SK-N-SH (cell line): ENCODE measurements around the gene UVRAG. TPM values are rescaled to one million over a fixed set of nuclear protein-coding genes. Genes with fewer than 3 reads are reported as not detected.

Experiments
- CTCF ChIA-PET: fragments of 300-600, 350-600 bp; formaldehyde crosslinking; extraction: SDS; loops from one replicate; lab custom pipeline; 2021; lab: Yijun Ruan, JAX
- POLR2A ChIA-PET: fragments of 350-600 bp; sonication (Branson Sonifier 250); formaldehyde crosslinking; extraction: SDS; loops from one replicate; lab custom pipeline; 2020; ENCODE audit warnings: antibody characterized with exemption, inconsistent platforms; lab: Yijun Ruan, JAX
- DNase-seq: peaks from one replicate; pipeline ENCODE4 v3.0.0; 2012
- H2AFZ ChIP-seq: fragments of 200-600 bp; sonication (generic); 2 replicates; pipeline ENCODE4 v1.8.1; 2016; ENCODE audit warnings: antibody characterized with exemption, mild to moderate bottlenecking, low read depth
- H3F3A ChIP-seq: fragments of 200-600 bp; sonication (generic); replicated peaks from 2 replicates; pipeline ENCODE3; 2016; ENCODE audit warnings: antibody characterized with exemption, mild to moderate bottlenecking; ENCODE audit not compliant: insufficient read depth
- H3K27ac ChIP-seq, 2 experiments: fragments of 200-500 bp in 1 of 2; fragments of 200-600 bp in 1 of 2; sonication (Bioruptor generic) in 1 of 2; sonication (generic), shearing (Covaris generic) in 1 of 2; 2 replicates each; pipeline versions ENCODE4 v1.5.1 to v1.6.1; 2014 to 2016; ENCODE audit warnings: low read depth in 2 of 2, inconsistent platforms in 1 of 2, low read length in 1 of 2, mild to moderate bottlenecking in 1 of 2, mixed read lengths in 1 of 2
- H3K27me3 ChIP-seq: fragments of 200-600 bp; sonication (generic), shearing (Covaris generic); 2 replicates; pipeline ENCODE4 v1.6.1; 2016; ENCODE audit warnings: mixed run types; ENCODE audit not compliant: insufficient read depth
- H3K36me3 ChIP-seq, 2 experiments: fragments of 200-500 bp in 1 of 2; fragments of 200-600 bp in 1 of 2; sonication (Bioruptor generic) in 1 of 2; sonication (generic) in 1 of 2; replicated peaks in 1 of 2; 2 replicates each; pipeline versions ENCODE3 to v1.5.1; 2014 to 2016; ENCODE audit warnings: low read length in 1 of 2, mild to moderate bottlenecking in 1 of 2; ENCODE audit not compliant: insufficient read depth in 2 of 2, control insufficient read depth in 1 of 2
- H3K4me1 ChIP-seq, 2 experiments: fragments of 200-500 bp in 1 of 2; fragments of 200-600 bp in 1 of 2; sonication (Bioruptor generic) in 1 of 2; sonication (generic), shearing (Covaris generic) in 1 of 2; 2 replicates each; pipeline versions ENCODE4 v1.5.1 to v1.6.1; 2014 to 2016; ENCODE audit warnings: low read depth in 1 of 2, low read length in 1 of 2, mixed run types in 1 of 2; ENCODE audit not compliant: insufficient read depth in 2 of 2, control insufficient read depth in 1 of 2
- H3K4me2 ChIP-seq: fragments of 200-600 bp; sonication (generic), shearing (Covaris generic); 2 replicates; pipeline ENCODE4 v1.6.1; 2017; ENCODE audit warnings: mixed run types
- H3K4me3 ChIP-seq, 2 experiments: fragments of 200-500 bp in 1 of 2; fragments of 200-600 bp in 1 of 2; sonication (Bioruptor generic) in 1 of 2; sonication (generic), shearing (Covaris generic) in 1 of 2; 2 replicates each; pipeline versions ENCODE4 v1.5.1 to v1.8.1; 2014 to 2016; ENCODE audit warnings: low read depth in 2 of 2, inconsistent platforms in 1 of 2, low read length in 1 of 2, mild to moderate bottlenecking in 1 of 2, mixed read lengths in 1 of 2, moderate library complexity in 1 of 2
- H3K79me2 ChIP-seq: fragments of 200-600 bp; sonication (generic); 2 replicates; pipeline ENCODE4 v1.8.1; 2017; ENCODE audit warnings: mild to moderate bottlenecking; ENCODE audit not compliant: insufficient read depth
- H3K9ac ChIP-seq: fragments of 200-600 bp; sonication (generic); 2 replicates; pipeline ENCODE4 v1.6.1; 2017; ENCODE audit warnings: mixed run types
- H3K9me2 ChIP-seq: fragments of 200-600 bp; sonication (generic); 2 replicates; pipeline ENCODE4 v1.6.1; 2017; ENCODE audit warnings: mixed run types
- H3K9me3 ChIP-seq: fragments of 200-600 bp; sonication (generic); 2 replicates; pipeline ENCODE4 v1.6.1; 2017; ENCODE audit warnings: mixed run types, mild to moderate bottlenecking, moderate library complexity
- H4K20me1 ChIP-seq: fragments of 200-600 bp; sonication (generic); 2 replicates; pipeline ENCODE4 v1.6.1; 2017; ENCODE audit warnings: mild to moderate bottlenecking, mixed run types; ENCODE audit not compliant: insufficient read depth
- CHD2 ChIP-seq: fragments of 150-350 bp; IDR thresholded peaks from 2 replicates; pipeline ENCODE4 v1.6.1; 2018; ENCODE audit warnings: low read length; ENCODE audit not compliant: partially characterized antibody
- ELF1 ChIP-seq: IDR thresholded peaks from 2 replicates; pipeline ENCODE4 v1.4.0; 2012
- EP300 ChIP-seq, 2 experiments: IDR thresholded peaks; 2 replicates each; pipeline versions ENCODE4 v1.4.0 to v1.6.1; 2012; ENCODE audit warnings: borderline replicate concordance in 1 of 2, low read depth in 1 of 2, low read length in 1 of 2
- EZH2phosphoT487 ChIP-seq: fragments of 200-600 bp; sonication (generic); IDR thresholded peaks from 2 replicates; pipeline ENCODE4 v1.6.1; 2017; ENCODE audit warnings: low read depth, mixed run types, mild to moderate bottlenecking, antibody characterized with exemption, moderate library complexity, borderline replicate concordance
- FOSL2 ChIP-seq: IDR thresholded peaks from 2 replicates; pipeline ENCODE4 v1.4.0; 2012; ENCODE audit warnings: low read depth, mild to moderate bottlenecking, moderate library complexity, borderline replicate concordance
- FOXJ3 ChIP-seq: sonication (generic); formaldehyde crosslinking; IDR thresholded peaks from 2 replicates; pipeline ENCODE4 v1.5.1; 2020; ENCODE audit warnings: mild to moderate bottlenecking, missing genetic modification reagents
- FOXM1 ChIP-seq: IDR thresholded peaks from 2 replicates; pipeline ENCODE4 v1.4.0; 2012; ENCODE audit warnings: low read depth, mild to moderate bottlenecking
- MAX ChIP-seq: IDR thresholded peaks from 2 replicates; pipeline ENCODE4 v1.4.0; 2012; ENCODE audit warnings: low read depth
- MEF2A ChIP-seq: IDR thresholded peaks from 2 replicates; pipeline ENCODE4 v1.4.0; 2012; ENCODE audit warnings: low read depth, borderline replicate concordance
- NFIC ChIP-seq: IDR thresholded peaks from 2 replicates; pipeline ENCODE4 v1.4.0; 2012; ENCODE audit warnings: borderline replicate concordance
- POLR2AphosphoS5 ChIP-seq: IDR thresholded peaks from 2 replicates; pipeline ENCODE4 v1.6.1; 2012; ENCODE audit warnings: low read depth, low read length
- RFX5 ChIP-seq: IDR thresholded peaks from 2 replicates; pipeline ENCODE4 v1.6.1; 2012; ENCODE audit warnings: mild to moderate bottlenecking, improper control_type of control experiment, low read length
- RXRA ChIP-seq: IDR thresholded peaks from 2 replicates; pipeline ENCODE4 v1.4.0; 2012; ENCODE audit warnings: low read depth, mild to moderate bottlenecking, borderline replicate concordance
- SIN3A ChIP-seq: IDR thresholded peaks from 2 replicates; pipeline ENCODE4 v1.6.1; 2012; ENCODE audit warnings: low read depth, mild to moderate bottlenecking, low read length, moderate library complexity, borderline replicate concordance
- SMC3 ChIP-seq: IDR thresholded peaks from 2 replicates; pipeline ENCODE4 v1.6.1; 2012; ENCODE audit warnings: low read depth, low read length, improper control_type of control experiment
- USF2 ChIP-seq: fragments of 150-350 bp; IDR thresholded peaks from 2 replicates; pipeline ENCODE4 v1.6.1; 2017; ENCODE audit warnings: antibody characterized with exemption, low read length, low read depth, borderline replicate concordance
- YY1 ChIP-seq: IDR thresholded peaks from 2 replicates; pipeline ENCODE4 v1.4.0; 2012; ENCODE audit warnings: low read depth, mild to moderate bottlenecking
- WGBS: methylation state at CpG from one replicate; pipeline ENCODE4 v1.1.6; 2017; ENCODE audit warnings: low lambda C conversion rate; 5-methylcytosine and 5-hydroxymethylcytosine counted together
- polyA plus RNA-seq, 3 experiments: library from polyadenylated mRNA; depleted of rRNA; stranded (reverse); fragments of >200 nt; gene quantifications; 2 replicates each; pipeline ENCODE4 v1.2.3, GENCODE V29; 2012
- TF ChIP-seq, protein P1 (sequence below): fragments of 200-600 bp; sonication (generic); IDR thresholded peaks from 2 replicates; pipeline ENCODE4 v1.6.1; 2017; ENCODE audit warnings: antibody characterized with exemption, mild to moderate bottlenecking, moderate library complexity
- TF ChIP-seq, protein P2 (sequence below): IDR thresholded peaks from 2 replicates; pipeline ENCODE4 v1.4.0; 2012; ENCODE audit warnings: low read depth, borderline replicate concordance
- TF ChIP-seq, protein P3 (sequence below): IDR thresholded peaks from 2 replicates; pipeline ENCODE4 v1.4.0; 2012; ENCODE audit warnings: low read depth, borderline replicate concordance

The UVRAG gene
- polyA plus RNA-seq, 1 of the 3 experiments (the other 2 are of a cell fraction): 5.8 TPM

DNA sequence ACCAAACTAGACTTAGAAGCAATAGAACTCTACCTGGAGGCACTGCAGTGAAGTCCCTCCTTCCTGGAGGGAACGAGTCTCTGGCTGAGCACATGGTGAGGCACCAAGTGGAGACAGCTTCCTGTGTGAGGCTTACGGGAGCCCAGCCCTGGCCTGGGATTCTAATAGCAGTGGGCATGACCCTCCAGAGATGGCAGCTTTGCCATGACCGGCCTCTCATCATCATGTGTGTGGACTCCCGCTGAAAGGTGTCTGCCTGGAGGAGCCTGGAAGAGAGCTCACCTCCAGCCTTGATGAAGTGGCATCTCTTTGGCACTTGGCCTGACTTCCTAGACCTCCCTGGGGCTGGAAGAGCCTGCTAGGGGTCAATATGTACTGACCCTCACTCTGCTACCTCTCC lies 38.5 kb upstream of the UVRAG start:
- H3K79me2 ChIP-seq: no peaks in the 10 kb centered on the region
- DNase-seq: no peak
- no peaks in the 10 kb centered on the region for H3K9me2 ChIP-seq
- CTCF ChIA-PET: interaction anchor here (0.6 to 1.9 kb wide), 2 partner anchors 26 to 104 kb away, joined by 3 to 9 read pairs; no protein-coding TSS in a partner anchor
- H3K36me3 ChIP-seq: no peaks in the 10 kb centered on the region
- TF ChIP-seq MAX (no peak), MEF2A (no peak), POLR2AphosphoS5 (no peak), RXRA (no peak), EZH2phosphoT487 (no peak), CHD2 (no peak), EP300 (IDR thresholded peaks at IDR 0.05; ENCODE audit: borderline replicate concordance in 1 of 2, low read depth in 1 of 2, low read length in 1 of 2) (no peak), NFIC (no peak), FOXM1 (no peak), RFX5 (no peak), SIN3A (no peak), YY1 (no peak), SMC3 (no peak), USF2 (no peak), ELF1 (no peak), FOXJ3 (CRISPR knock-in tag) (no peak), FOSL2 (no peak)
- TF ChIP-seq, protein P1, sequence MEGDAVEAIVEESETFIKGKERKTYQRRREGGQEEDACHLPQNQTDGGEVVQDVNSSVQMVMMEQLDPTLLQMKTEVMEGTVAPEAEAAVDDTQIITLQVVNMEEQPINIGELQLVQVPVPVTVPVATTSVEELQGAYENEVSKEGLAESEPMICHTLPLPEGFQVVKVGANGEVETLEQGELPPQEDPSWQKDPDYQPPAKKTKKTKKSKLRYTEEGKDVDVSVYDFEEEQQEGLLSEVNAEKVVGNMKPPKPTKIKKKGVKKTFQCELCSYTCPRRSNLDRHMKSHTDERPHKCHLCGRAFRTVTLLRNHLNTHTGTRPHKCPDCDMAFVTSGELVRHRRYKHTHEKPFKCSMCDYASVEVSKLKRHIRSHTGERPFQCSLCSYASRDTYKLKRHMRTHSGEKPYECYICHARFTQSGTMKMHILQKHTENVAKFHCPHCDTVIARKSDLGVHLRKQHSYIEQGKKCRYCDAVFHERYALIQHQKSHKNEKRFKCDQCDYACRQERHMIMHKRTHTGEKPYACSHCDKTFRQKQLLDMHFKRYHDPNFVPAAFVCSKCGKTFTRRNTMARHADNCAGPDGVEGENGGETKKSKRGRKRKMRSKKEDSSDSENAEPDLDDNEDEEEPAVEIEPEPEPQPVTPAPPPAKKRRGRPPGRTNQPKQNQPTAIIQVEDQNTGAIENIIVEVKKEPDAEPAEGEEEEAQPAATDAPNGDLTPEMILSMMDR: no peak
- TF ChIP-seq, protein P2, sequence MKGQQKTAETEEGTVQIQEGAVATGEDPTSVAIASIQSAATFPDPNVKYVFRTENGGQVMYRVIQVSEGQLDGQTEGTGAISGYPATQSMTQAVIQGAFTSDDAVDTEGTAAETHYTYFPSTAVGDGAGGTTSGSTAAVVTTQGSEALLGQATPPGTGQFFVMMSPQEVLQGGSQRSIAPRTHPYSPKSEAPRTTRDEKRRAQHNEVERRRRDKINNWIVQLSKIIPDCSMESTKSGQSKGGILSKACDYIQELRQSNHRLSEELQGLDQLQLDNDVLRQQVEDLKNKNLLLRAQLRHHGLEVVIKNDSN: no peak
- TF ChIP-seq, protein P3, sequence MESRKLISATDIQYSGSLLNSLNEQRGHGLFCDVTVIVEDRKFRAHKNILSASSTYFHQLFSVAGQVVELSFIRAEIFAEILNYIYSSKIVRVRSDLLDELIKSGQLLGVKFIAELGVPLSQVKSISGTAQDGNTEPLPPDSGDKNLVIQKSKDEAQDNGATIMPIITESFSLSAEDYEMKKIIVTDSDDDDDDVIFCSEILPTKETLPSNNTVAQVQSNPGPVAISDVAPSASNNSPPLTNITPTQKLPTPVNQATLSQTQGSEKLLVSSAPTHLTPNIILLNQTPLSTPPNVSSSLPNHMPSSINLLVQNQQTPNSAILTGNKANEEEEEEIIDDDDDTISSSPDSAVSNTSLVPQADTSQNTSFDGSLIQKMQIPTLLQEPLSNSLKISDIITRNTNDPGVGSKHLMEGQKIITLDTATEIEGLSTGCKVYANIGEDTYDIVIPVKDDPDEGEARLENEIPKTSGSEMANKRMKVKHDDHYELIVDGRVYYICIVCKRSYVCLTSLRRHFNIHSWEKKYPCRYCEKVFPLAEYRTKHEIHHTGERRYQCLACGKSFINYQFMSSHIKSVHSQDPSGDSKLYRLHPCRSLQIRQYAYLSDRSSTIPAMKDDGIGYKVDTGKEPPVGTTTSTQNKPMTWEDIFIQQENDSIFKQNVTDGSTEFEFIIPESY: no peak
- no peak overlapping the region for H3K4me2 ChIP-seq
- POLR2A ChIA-PET: no interaction called here
- no peak overlapping the region for H3K4me3 ChIP-seq
- H3F3A ChIP-seq: no peaks in the 10 kb centered on the region
- peaks cover 0 to 12% of the 10 kb centered on the region in 2 experiments; a peak in 1 of 4 replicates for H3K4me1 ChIP-seq
- H3K27ac ChIP-seq: no peak overlapping the region
- H3K9ac ChIP-seq: no peak overlapping the region
- H3K27me3 ChIP-seq: no peaks in the 10 kb centered on the region; the same call in 1 of the 2 replicates
- H3K9me3 ChIP-seq: no peaks in the 10 kb centered on the region
- 95% methylated on average over 3 of the region's 4 CpGs for WGBS
- no peak overlapping the region for H2AFZ ChIP-seq
- no peaks in the 10 kb centered on the region for H4K20me1 ChIP-seq
